Astrocyte (in vitro differentiated cells and primary cell): Measurements from ENCODE around the gene PPIG. TPM values are rescaled to one million over a fixed set of nuclear protein-coding genes. Genes with fewer than 3 reads are reported as not detected.
"Not testable (repeated sequence)": the region's sequence is repeated elsewhere in the genome, so short reads cannot be mapped to it uniquely, and the experiment has no call there.

Experiments
- DNase-seq: peaks from one replicate; pipeline ENCODE4 v3.0.0-alpha.2; 2010; ENCODE audit warnings: low read depth
- FAIRE-seq: peaks from 2 replicates; lab custom pipeline; 2011; peaks lifted over from hg19 to GRCh38; lab: Jason Lieb, UNC
- H2AFZ ChIP-seq: 2 replicates; pipeline ENCODE4 v1.6.0; 2012; ENCODE audit warnings: low read depth, low read length, inconsistent platforms
- H3K27ac ChIP-seq: 2 replicates; pipeline ENCODE4 v1.5.1; 2011; ENCODE audit warnings: low read depth, low read length, inconsistent platforms
- H3K27me3 ChIP-seq: 2 replicates; pipeline ENCODE4 v1.6.0; 2011; ENCODE audit warnings: low read length, inconsistent platforms; ENCODE audit not compliant: insufficient read depth
- H3K36me3 ChIP-seq: 2 replicates; pipeline ENCODE4 v1.5.1; 2011; ENCODE audit warnings: low read length, inconsistent platforms; ENCODE audit not compliant: insufficient read depth
- H3K4me1 ChIP-seq: 2 replicates; pipeline ENCODE4 v1.5.1; 2011; ENCODE audit warnings: low read length, inconsistent platforms; ENCODE audit not compliant: insufficient read depth
- H3K4me2 ChIP-seq: 2 replicates; pipeline ENCODE4 v1.6.0; 2012; ENCODE audit warnings: low read length, inconsistent platforms
- H3K4me3 ChIP-seq: 2 replicates; pipeline ENCODE4 v1.5.1; 2011; ENCODE audit warnings: low read depth, mild to moderate bottlenecking, low read length, inconsistent platforms; ENCODE audit not compliant: insufficient read depth
- H3K79me2 ChIP-seq: 2 replicates; pipeline ENCODE4 v1.6.0; 2012; ENCODE audit warnings: mild to moderate bottlenecking, low read length, inconsistent platforms; ENCODE audit not compliant: insufficient read depth
- H3K9ac ChIP-seq: 2 replicates; pipeline ENCODE4 v1.6.0; 2012; ENCODE audit warnings: mild to moderate bottlenecking, low read length, inconsistent platforms
- H3K9me3 ChIP-seq: 2 replicates; pipeline ENCODE4 v1.5.1; 2012; ENCODE audit warnings: low read depth, mild to moderate bottlenecking, low read length, inconsistent platforms; ENCODE audit not compliant: insufficient read depth
- H4K20me1 ChIP-seq: 2 replicates; pipeline ENCODE4 v1.6.0; 2012; ENCODE audit warnings: low read length, inconsistent platforms; ENCODE audit not compliant: insufficient read depth
- H3K27ac Mint-ChIP-seq: one replicate; pipeline ENCODE4 v1.8.0; 2021; ENCODE audit warnings: mild to moderate bottlenecking, mixed read lengths; ENCODE audit not compliant: unreplicated experiment
- H3K27me3 Mint-ChIP-seq: one replicate; pipeline ENCODE4 v1.8.0; 2021; ENCODE audit warnings: low read depth, mixed read lengths; ENCODE audit not compliant: unreplicated experiment
- H3K36me3 Mint-ChIP-seq: one replicate; pipeline ENCODE4 v1.8.0; 2021; ENCODE audit warnings: low read depth, mixed read lengths; ENCODE audit not compliant: unreplicated experiment
- H3K4me1 Mint-ChIP-seq: one replicate; pipeline ENCODE4 v1.8.0; 2021; ENCODE audit warnings: low read depth, mixed read lengths; ENCODE audit not compliant: unreplicated experiment
- H3K4me3 Mint-ChIP-seq: one replicate; pipeline ENCODE4 v1.8.0; 2021; ENCODE audit warnings: mild to moderate bottlenecking, moderate library complexity, mixed read lengths; ENCODE audit not compliant: unreplicated experiment
- H3K9me3 Mint-ChIP-seq: one replicate; pipeline ENCODE4 v1.8.0; 2021; ENCODE audit warnings: mild to moderate bottlenecking, mixed read lengths; ENCODE audit not compliant: unreplicated experiment
- CTCF ChIP-seq: IDR thresholded peaks from 2 replicates; pipeline ENCODE4 v1.5.1; 2011; ENCODE audit warnings: low read depth, mild to moderate bottlenecking, inconsistent platforms, low read length, moderate library complexity; ENCODE audit not compliant: insufficient read depth
- EZH2 ChIP-seq: IDR thresholded peaks from 2 replicates; pipeline ENCODE4 v1.6.1; 2012; ENCODE audit warnings: mild to moderate bottlenecking, low read length, inconsistent platforms; ENCODE audit not compliant: insufficient read depth
- total RNA-seq: library from RNA; stranded (reverse); gene quantifications from 2 replicates; pipeline ENCODE4 v1.2.1, GENCODE V29; 2021

The PPIG gene
- total RNA-seq, 1 donor from 2014 or later: 40.2 TPM

- Mint-ChIP-seq H3K9me3 (no peaks in the 10 kb centered on the region), H3K4me3 (no peak overlapping the region), H3K36me3 (peaks cover 2% of the 10 kb centered on the region), H3K4me1 (no peaks in the 10 kb centered on the region), H3K27ac (no peak overlapping the region), H3K27me3 (peaks cover 10% of the 10 kb centered on the region)
- Histone ChIP-seq H2AFZ (no peak overlapping the region), H3K36me3 (no peaks in the 10 kb centered on the region), H3K4me3 (no peak overlapping the region), H4K20me1 (no peaks in the 10 kb centered on the region), H3K4me1 (no peaks in the 10 kb centered on the region), H3K4me2 (no peak overlapping the region), H3K27me3 (no peaks in the 10 kb centered on the region), H3K27ac (no peak overlapping the region), H3K9ac (no peak overlapping the region), H3K9me3 (no peaks in the 10 kb centered on the region), H3K79me2 (peaks cover 2% of the 10 kb centered on the region)
- DNase-seq (no peak), FAIRE-seq (no peak)
- TF ChIP-seq CTCF: no peak
- no peak for TF ChIP-seq EZH2
Observed at GRCh38 chr2:169579044-169579443, 5.1 kb upstream of the PPIG start.

- not testable (repeated sequence) for H3K27me3 Mint-ChIP-seq, FAIRE-seq, H2AFZ ChIP-seq, H3K36me3 ChIP-seq, H3K4me2 ChIP-seq, H3K9me3 ChIP-seq, H3K4me3 ChIP-seq, H3K4me1 ChIP-seq, H3K27ac ChIP-seq, DNase-seq, H3K9me3 Mint-ChIP-seq, H3K27me3 ChIP-seq, H3K36me3 Mint-ChIP-seq, H3K27ac Mint-ChIP-seq, H3K4me1 Mint-ChIP-seq, H3K9ac ChIP-seq
- Histone ChIP-seq H3K79me2 (peaks cover 38% of the 10 kb centered on the region), H4K20me1 (peaks cover 10% of the 10 kb centered on the region)
- H3K4me3 Mint-ChIP-seq: peak overlapping the region; percentile 57
Observed at GRCh38 chr2:169582552-169583266, 1.4 kb upstream of the PPIG start.

GRCh38 chr2:169583518-169583917, 633 bp upstream of the PPIG start:
- Mint-ChIP-seq H3K36me3 (peaks cover 2% of the 10 kb centered on the region), H3K4me1 (peaks cover 4% of the 10 kb centered on the region), H3K27me3 (peaks cover 7% of the 10 kb centered on the region), H3K27ac (no peak overlapping the region), H3K9me3 (no peaks in the 10 kb centered on the region), H3K4me3 (peak overlapping the region; percentile 99)
- Histone ChIP-seq H3K4me1 (peaks cover 6% of the 10 kb centered on the region), H2AFZ (peak overlapping the region; percentile 92), H3K4me3 (no peak overlapping the region), H4K20me1 (peaks cover 14% of the 10 kb centered on the region), H3K27ac (no peak overlapping the region), H3K9ac (no peak overlapping the region), H3K36me3 (no peaks in the 10 kb centered on the region), H3K9me3 (no peaks in the 10 kb centered on the region), H3K27me3 (no peaks in the 10 kb centered on the region), H3K79me2 (peaks cover 46% of the 10 kb centered on the region), H3K4me2 (no peak overlapping the region)
- FAIRE-seq (no peak), DNase-seq (no peak)
- no peak for TF ChIP-seq CTCF
- TF ChIP-seq EZH2: no peak
